ENCODE results near the gene TMEM163. TPM values are rescaled to one million over a fixed set of nuclear protein-coding genes. Genes with fewer than 3 reads are reported as not detected.

Gene TMEM163
- total RNA-seq, 1 experiment from 2014 or later: 0.94 TPM

- Mint-ChIP-seq H3K9me3 (no peaks in the 10 kb centered on the region), H3K4me1 (peaks cover 5% of the 10 kb centered on the region), H3K27ac (no peak overlapping the region), H3K27me3 (ENCODE audit: low read depth) (no peaks in the 10 kb centered on the region), H3K4me3 (no peak overlapping the region), H3K36me3 (no peaks in the 10 kb centered on the region)
- ATAC-seq (no peak), DNase-seq (ENCODE audit: low spot score) (no peak)
- TF ChIP-seq HMGA2 (CRISPR knock-in tag; IDR thresholded peaks at IDR 0.05) (no peak), CREB1 (CRISPR knock-in tag; IDR thresholded peaks at IDR 0.05) (no peak), E2F4 (CRISPR knock-in tag; IDR thresholded peaks at IDR 0.05; ENCODE audit: borderline replicate concordance, low read depth) (no peak), ATF3 (CRISPR knock-in tag; conservative IDR thresholded peaks at IDR 0.05) (no peak), ARID4B (CRISPR knock-in tag; IDR thresholded peaks at IDR 0.05; ENCODE audit: borderline replicate concordance) (no peak), ATF1 (CRISPR knock-in tag; IDR thresholded peaks at IDR 0.05) (no peak), CREM (CRISPR knock-in tag; IDR thresholded peaks at IDR 0.05) (no peak), TEAD1 (CRISPR knock-in tag; IDR thresholded peaks at IDR 0.05) (no peak), ZMAT4 (CRISPR knock-in tag; IDR thresholded peaks at IDR 0.05) (no peak), ZNF317 (CRISPR knock-in tag; IDR thresholded peaks at IDR 0.05; ENCODE audit: borderline replicate concordance, low read depth) (no peak), ERG (CRISPR knock-in tag; IDR thresholded peaks at IDR 0.05) (no peak), ZNF425 (CRISPR knock-in tag; conservative IDR thresholded peaks at IDR 0.05) (no peak), ZSCAN18 (CRISPR knock-in tag; IDR thresholded peaks at IDR 0.05) (no peak), NR3C1 (CRISPR knock-in tag; conservative IDR thresholded peaks at IDR 0.05; ENCODE audit: low read depth) (no peak), TEAD4 (CRISPR knock-in tag; IDR thresholded peaks at IDR 0.05) (no peak), ZNF121 (CRISPR knock-in tag; IDR thresholded peaks at IDR 0.05) (no peak)
- ChIA-PET POLR2A (no interaction called here), CTCF (interaction anchor here (0.8 to 4.2 kb wide), 4 partner anchors 12 to 324 kb away, joined by 3 to 75 read pairs (median 10); no protein-coding TSS in a partner anchor)
These were observed 255.8 kb downstream of the TMEM163 start for GRCh38 chr2:134462791-134463698.

Measured in WTC11 (cell line).